HepG2 (cell line): ENCODE measurements around the gene PARP2. TPM values are rescaled to one million over a fixed set of nuclear protein-coding genes. Genes with fewer than 3 reads are reported as not detected.

Experiments used
- ATAC-seq: fragments of 200-7000 bp; cut with Tn5 transposase; 3 replicates; pipeline ENCODE4 v1.9.1; 2020; ENCODE audit warnings: mild to moderate bottlenecking, moderate library complexity
- BruUV-seq: library from RNA; stranded (reverse); fragments of 400-500 nt; replicated peaks from 2 replicates; lab custom pipeline; 2021; lab: Mats Ljungman, UMichigan
- CTCF ChIA-PET: fragments of 300-600 bp; formaldehyde crosslinking; extraction: SDS; loops from one replicate; lab custom pipeline; 2021; ENCODE audit warnings: low total read pairs, inconsistent platforms, low intra/inter-chr PET ratio; lab: Yijun Ruan, JAX
- POLR2A ChIA-PET: fragments of 350-600 bp; sonication (Branson Sonifier 250); formaldehyde crosslinking; loops from one replicate; lab custom pipeline; 2020; ENCODE audit warnings: antibody characterized with exemption, inconsistent platforms; lab: Yijun Ruan, JAX
- DNase-seq: peaks from one replicate; pipeline ENCODE4 v3.0.0-alpha.2; 2015; ENCODE audit warnings: low spot score
- FAIRE-seq: peaks from 3 replicates; lab custom pipeline; 2011; peaks lifted over from hg19 to GRCh38; lab: Jason Lieb, UNC
- H2AFZ ChIP-seq: one replicate; pipeline ENCODE4 v1.6.1; 2011; ENCODE audit warnings: low read length, inconsistent platforms
- H3K27ac ChIP-seq: fragments of 300-600 bp; 3 replicates; pipeline ENCODE4 v1.8.0; 2011; ENCODE audit warnings: mixed run types, mild to moderate bottlenecking, mixed read lengths, low read length, inconsistent platforms; ENCODE audit not compliant: insufficient read depth; ENCODE audit errors: extremely low read length
- H3K27me3 ChIP-seq, 2 experiments: fragments of 200-600 bp in 1 of 2; 2 replicates in 1 of 2; 3 replicates in 1 of 2; pipeline versions ENCODE4 v1.6.0 to v1.8.0; 2011; ENCODE audit warnings: low read length in 2 of 2, mild to moderate bottlenecking in 2 of 2, moderate library complexity in 2 of 2, inconsistent platforms in 1 of 2; ENCODE audit not compliant: insufficient read depth in 2 of 2, control insufficient read depth in 1 of 2
- H3K36me3 ChIP-seq, 2 experiments: fragments of 200-600 bp in 1 of 2; replicated peaks in 1 of 2; 2 replicates in 1 of 2; 3 replicates in 1 of 2; pipeline versions ENCODE4 v1.5.1 to v1.8.0; 2011; ENCODE audit warnings: low read length in 2 of 2, inconsistent platforms in 1 of 2; ENCODE audit not compliant: insufficient read depth in 2 of 2, control insufficient read depth in 1 of 2
- H3K4me1 ChIP-seq: 2 replicates; pipeline ENCODE4 v1.5.1; 2012; ENCODE audit warnings: low read length, inconsistent platforms; ENCODE audit not compliant: insufficient read depth
- H3K4me2 ChIP-seq: 2 replicates; pipeline ENCODE4 v1.6.0; 2011; ENCODE audit warnings: low read depth, low read length, inconsistent platforms
- H3K4me3 ChIP-seq, 3 experiments: fragments of 200-600 bp in 1 of 3; sonication (generic), shearing (Covaris generic) in 1 of 3; replicated peaks in 1 of 3; 2 replicates each; pipeline ENCODE4 v1.5.1; 2011 to 2016; ENCODE audit warnings: low read length in 3 of 3, inconsistent platforms in 2 of 3, low read depth in 2 of 3, mild to moderate bottlenecking in 2 of 3, control low read depth in 1 of 3, mixed read lengths in 1 of 3; ENCODE audit not compliant: insufficient read depth in 1 of 3
- H3K79me2 ChIP-seq: one replicate; pipeline ENCODE4 v1.6.1; 2011; ENCODE audit warnings: low read length, inconsistent platforms; ENCODE audit not compliant: insufficient read depth
- H3K9ac ChIP-seq: 2 replicates; pipeline ENCODE4 v1.6.0; 2011; ENCODE audit warnings: mild to moderate bottlenecking, low read depth, low read length, inconsistent platforms; ENCODE audit not compliant: insufficient read depth
- H3K9me3 ChIP-seq: 2 replicates; pipeline ENCODE4 v1.5.1; 2012; ENCODE audit warnings: mild to moderate bottlenecking, low read length
- H4K20me1 ChIP-seq: 2 replicates; pipeline ENCODE4 v1.6.0; 2011; ENCODE audit warnings: inconsistent platforms, mild to moderate bottlenecking, low read length, moderate library complexity; ENCODE audit not compliant: insufficient read depth
- ATF5 ChIP-seq: sonication (generic); formaldehyde crosslinking; IDR thresholded peaks from 2 replicates; pipeline ENCODE4 v1.4.0; 2020; ENCODE audit warnings: mild to moderate bottlenecking, low read depth, missing genetic modification reagents
- MBD4 ChIP-seq: IDR thresholded peaks from 2 replicates; pipeline ENCODE4 v1.6.1; 2012; ENCODE audit warnings: low read length, inconsistent platforms, borderline replicate concordance
- NFE2L1 ChIP-seq: sonication (generic); formaldehyde crosslinking; IDR thresholded peaks from 2 replicates; pipeline ENCODE4 v1.4.0; 2020; ENCODE audit warnings: missing genetic modification reagents, mild to moderate bottlenecking, borderline replicate concordance
- PBX3 ChIP-seq: sonication (generic); formaldehyde crosslinking; IDR thresholded peaks from 2 replicates; pipeline ENCODE4 v1.8.1; 2023; ENCODE audit warnings: missing genetic modification reagents, inconsistent platforms, borderline replicate concordance
- POGZ ChIP-seq: sonication (generic); formaldehyde crosslinking; IDR thresholded peaks from 2 replicates; pipeline ENCODE4 v1.4.0; 2020; ENCODE audit warnings: mild to moderate bottlenecking, missing genetic modification reagents
- SAFB2 ChIP-seq: sonication (generic); formaldehyde crosslinking; IDR thresholded peaks from 2 replicates; pipeline ENCODE4 v1.5.1; 2020; ENCODE audit warnings: missing genetic modification reagents, low read depth, mild to moderate bottlenecking, borderline replicate concordance
- SALL2 ChIP-seq: sonication (generic); formaldehyde crosslinking; IDR thresholded peaks from 2 replicates; pipeline ENCODE4 v1.8.1; 2023; ENCODE audit warnings: mild to moderate bottlenecking, missing genetic modification reagents, inconsistent platforms
- SCMH1 ChIP-seq: sonication (generic); formaldehyde crosslinking; IDR thresholded peaks from 2 replicates; pipeline ENCODE4 v1.9.0; 2021; ENCODE audit warnings: missing genetic modification reagents, mild to moderate bottlenecking, borderline replicate concordance
- SNAPC5 ChIP-seq: sonication (generic); formaldehyde crosslinking; IDR thresholded peaks from 2 replicates; pipeline ENCODE4 v1.8.1; 2023; ENCODE audit warnings: mild to moderate bottlenecking, missing genetic modification reagents, borderline replicate concordance
- TEF ChIP-seq: sonication (generic); formaldehyde crosslinking; IDR thresholded peaks from 2 replicates; pipeline ENCODE4 v1.5.0; 2020; ENCODE audit warnings: missing genetic modification reagents
- TFDP1 ChIP-seq: IDR thresholded peaks from 2 replicates; pipeline ENCODE4 v1.6.1; 2016; ENCODE audit warnings: missing compliant biosample characterization, missing genetic modification reagents, borderline replicate concordance
- TRIM24 ChIP-seq: sonication (generic); formaldehyde crosslinking; IDR thresholded peaks from 2 replicates; pipeline ENCODE4 v1.8.0; 2022; ENCODE audit warnings: mild to moderate bottlenecking, missing genetic modification reagents
- ZNF333 ChIP-seq: sonication (generic); formaldehyde crosslinking; IDR thresholded peaks from 2 replicates; pipeline ENCODE4 v1.4.0; 2020; ENCODE audit warnings: mild to moderate bottlenecking, missing genetic modification reagents, borderline replicate concordance
- ZNF460 ChIP-seq: sonication (generic); formaldehyde crosslinking; IDR thresholded peaks from 2 replicates; pipeline ENCODE4 v1.5.1; 2020; ENCODE audit warnings: missing genetic modification reagents, mild to moderate bottlenecking, borderline replicate concordance
- ZNF512B ChIP-seq: sonication (generic); formaldehyde crosslinking; IDR thresholded peaks from 2 replicates; pipeline ENCODE4 v1.5.1; 2020; ENCODE audit warnings: missing genetic modification reagents, mild to moderate bottlenecking, borderline replicate concordance
- ZNF644 ChIP-seq: IDR thresholded peaks from 2 replicates; pipeline ENCODE4 v1.6.1; 2016; ENCODE audit warnings: low read depth
- WGBS: methylation state at CpG from one replicate; pipeline ENCODE4 v1.1.6; 2017; ENCODE audit warnings: low lambda C conversion rate; 5-methylcytosine and 5-hydroxymethylcytosine counted together
- in situ Hi-C: cut with HindIII; loops from 2 replicates; pipeline ENCODE4 v1.10.0; 2017; ENCODE audit warnings: low pct_unique_long_range_greater_than_20kb; ENCODE audit not compliant: extremely low pct_ligation_motif_present
- intact Hi-C: fragments of 100-400 bp; cut with micrococcal nuclease; formaldehyde crosslinking; loops from one replicate; pipeline ENCODE4 v1.10.0; 2022; ENCODE audit not compliant: unreplicated experiment
- polyA plus RNA-seq, 8 experiments: library from polyadenylated mRNA; depleted of rRNA in 3 of 8; stranded (reverse) in 7 of 8; unstranded in 1 of 8; fragments of >200 nt; fragmentation: Illumina TruSeq in 4 of 8; extraction: Trizol in 4 of 8; gene quantifications; 2 replicates each; pipeline versions ENCODE4 v1.2.1 to v1.2.3, GENCODE V29; 2011 to 2016; ENCODE audit warnings: low read depth in 4 of 8, missing spikeins in 1 of 8, mixed read lengths in 1 of 8; ENCODE audit not compliant: insufficient read depth in 1 of 8
- total RNA-seq, 5 experiments: library from RNA; depleted of rRNA; stranded (reverse); fragments of >200 nt; fragmentation: Illumina TruSeq; extraction: Trizol; gene quantifications; 2 replicates each; pipeline ENCODE4 v1.2.3, GENCODE V29; 2016; ENCODE audit warnings: low read depth in 1 of 5

Gene PARP2
- total and polyA plus RNA-seq, 2 of the 13 experiments (the other 11 are each of a cell fraction or from before 2014, with no cell fraction given): 37.3 to 38.4 TPM

GRCh38 chr14:20376071-20376588 lies 32.7 kb downstream of the PARP2 start (continued):
- TF ChIP-seq PBX3 (CRISPR knock-in tag) (no peak), SNAPC5 (no peak), ATF5 (no peak), ZNF460 (no peak), NFE2L1 (CRISPR knock-in tag) (no peak)
- TF ChIP-seq, all 625 proteins: peak for 163

- Histone ChIP-seq H3K4me2 (no peak overlapping the region), H3K9ac (no peak overlapping the region), H3K9me3 (no peaks in the 10 kb centered on the region), H2AFZ (no peak overlapping the region), H3K27ac (no peak overlapping the region), H3K27me3 (no peaks in the 10 kb centered on the region), H3K36me3 (peaks cover 14 to 31% of the 10 kb centered on the region in 2 experiments; a peak in 4 of 5 replicates), H3K79me2 (no peaks in the 10 kb centered on the region), H3K4me3 (no peak overlapping the region), H3K4me1 (peaks cover 19% of the 10 kb centered on the region), H4K20me1 (no peaks in the 10 kb centered on the region)
- POLR2A ChIA-PET: interaction anchor here (1.7 to 1.8 kb wide), 3 partner anchors 34 to 78 kb away, joined by 5 to 9 read pairs (median 9); partner anchors contain the start of genes APEX1, OSGEP, PARP2 and TEP1
- no TSS peak for BruUV-seq
- CTCF ChIA-PET: no interaction called here
- DNase-seq (no peak), ATAC-seq (no peak), FAIRE-seq (no peak)
- WGBS: 90% methylated on average over 2 of the region's 2 CpGs
- intact Hi-C loops (loop anchor here (2.0 to 5.0 kb wide), 2 partner anchors 35 to 44 kb away; partner anchors contain the start of genes CCNB1IP1 and TEP1), in situ Hi-C loops (no loop called here)
- TF ChIP-seq TFDP1 (no peak), ZNF512B (no peak), ZNF644 (CRISPR knock-in tag) (no peak), TRIM24 (no peak), POGZ (CRISPR knock-in tag) (no peak), SCMH1 (CRISPR knock-in tag) (no peak), SAFB2 (CRISPR knock-in tag) (no peak), TEF (CRISPR knock-in tag) (no peak), SALL2 (CRISPR knock-in tag) (no peak), MBD4 (no peak), ZNF333 (CRISPR knock-in tag) (no peak)
These were observed 33.7 kb downstream of the PARP2 start for GRCh38 chr14:20377171-20377570.
